Body of pancreas (tissue), 4 donors: ENCODE data around the gene ANTXRL. TPM values are rescaled to one million over a fixed set of nuclear protein-coding genes. Genes with fewer than 3 reads are reported as not detected.
"Not testable (repeated sequence)": the region's sequence is repeated elsewhere in the genome, so short reads cannot be mapped to it uniquely, and the experiment has no call there.

ENCODE experiments used
- ATAC-seq: fragments of 150-250 bp; one replicate; pipeline ENCODE4 v1.9.1; 2016
- DNase-seq, 4 donors: peaks; one replicate each; pipeline ENCODE4 v3.0.0-alpha.2; 2019
- H3K27ac ChIP-seq, 4 donors: fragments of 200-600 bp; sonication (generic); 1 replicate in 3 of 4; 2 replicates in 1 of 4; pipeline versions ENCODE4 v1.5.1 to v1.6.1; 2016 to 2019; ENCODE audit warnings: mild to moderate bottlenecking in 1 of 4, mixed read lengths in 1 of 4, moderate library complexity in 1 of 4
- H3K27me3 ChIP-seq, 2 donors: fragments of 200-600 bp; sonication (generic); one replicate each; pipeline ENCODE4 v1.6.0; 2016; ENCODE audit warnings: mild to moderate bottlenecking in 1 of 2
- H3K36me3 ChIP-seq, 2 donors: fragments of 200-600 bp; sonication (generic); replicated peaks in 1 of 2; 2 replicates each; pipeline ENCODE4 v1.5.1; 2016; ENCODE audit warnings: low read depth in 2 of 2; ENCODE audit not compliant: insufficient read depth in 1 of 2
- H3K4me1 ChIP-seq: fragments of 200-600 bp; sonication (generic); one replicate; pipeline ENCODE4 v1.6.0; 2016
- H3K4me3 ChIP-seq, 2 donors: fragments of 200-600 bp; sonication (generic); 1 replicate in 1 of 2; 2 replicates in 1 of 2; pipeline ENCODE4 v1.5.1; 2016 to 2019
- H3K9me3 ChIP-seq, 3 donors: fragments of 200-600 bp; sonication (generic); 1 replicate in 2 of 3; 2 replicates in 1 of 3; pipeline ENCODE4 v1.5.1; 2016
- POLR2A ChIP-seq, 3 donors: fragments of 450-650 bp; IDR thresholded peaks; one replicate each; pipeline ENCODE4 v1.6.1; 2016; ENCODE audit warnings: antibody characterized with exemption in 3 of 3, mild to moderate bottlenecking in 2 of 3
- WGBS, 2 donors: methylation state at CpG; one replicate each; pipeline ENCODE4 v1.1.5; 2017; 5-methylcytosine and 5-hydroxymethylcytosine counted together
- intact Hi-C: fragments of 100-400 bp; cut with DNase I; formaldehyde crosslinking; loops from one replicate; pipeline ENCODE4 v1.15.1; 2023
- total RNA-seq, 2 donors: library from RNA; depleted of rRNA; stranded (reverse); fragments of >200 nt; gene quantifications; one replicate each; pipeline ENCODE4 v1.1.0, GENCODE V29; 2016
- TF ChIP-seq, protein P1 (sequence below), 7 experiments: fragments of 450-650 bp in 4 of 7; fragments of 200-600 bp in 3 of 7; sonication (generic) in 3 of 7; IDR thresholded peaks; one replicate each; pipeline ENCODE4 v1.5.1; 2016 to 2019; ENCODE audit warnings: antibody characterized with exemption in 7 of 7

The ANTXRL gene
- total RNA-seq, 2 donors from 2014 or later: not detected

DNA sequence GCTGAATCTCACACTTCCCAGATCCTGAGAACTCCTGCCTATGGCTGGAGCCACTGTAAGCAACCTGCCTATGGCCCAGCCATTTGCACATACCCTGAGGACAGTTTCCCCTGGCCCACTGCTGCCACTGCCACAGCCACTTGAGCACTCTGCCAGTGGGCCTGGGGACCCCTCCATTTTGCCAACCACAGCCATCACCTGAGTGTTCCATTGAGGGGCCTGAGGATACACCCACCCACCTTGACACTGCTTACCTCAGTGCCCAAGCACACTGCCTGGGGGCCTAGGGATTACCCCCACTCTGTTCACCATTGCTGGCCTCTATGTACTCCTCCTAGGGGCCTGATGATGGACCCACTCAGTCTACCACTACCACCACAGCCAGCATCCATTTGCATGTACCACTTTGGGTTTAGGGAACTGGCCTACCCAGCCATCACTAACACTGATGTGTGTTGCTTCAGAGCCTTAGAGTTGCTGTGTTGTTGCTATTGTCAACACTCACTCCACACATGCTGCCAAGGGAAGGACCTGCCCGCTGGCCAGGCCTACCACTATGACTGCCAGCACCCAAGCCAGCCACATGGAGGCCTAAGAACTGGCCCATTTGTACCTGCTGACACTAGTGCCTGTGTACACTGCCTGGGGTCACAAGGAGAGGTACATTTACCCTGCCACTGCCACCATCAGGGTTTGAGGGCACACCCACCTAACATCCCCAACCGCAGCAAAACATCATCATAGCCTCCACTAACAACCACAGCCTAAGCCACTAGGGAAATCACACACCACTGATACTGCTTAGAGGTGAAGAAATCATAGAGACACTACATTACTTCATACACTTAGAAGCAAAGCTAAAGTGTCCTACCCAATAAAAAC lies 45.9 kb upstream of the ANTXRL start:
- 58 to 86% methylated on average over 1 to 2 of the region's 2 CpGs for WGBS, 2 donors
- Histone ChIP-seq H3K4me1 (no peaks in the 10 kb centered on the region), H3K9me3 (no peaks in the 10 kb centered on the region), H3K4me3 (no peak overlapping the region), H3K27ac (no peak overlapping the region), H3K27me3 (no peaks in the 10 kb centered on the region), H3K36me3 (no peaks in the 10 kb centered on the region)
- DNase-seq: no peak
- intact Hi-C loops: loop anchor here (10.0 kb wide), 1 partner anchor 54 kb away; no protein-coding TSS in a partner anchor
- no peak for ATAC-seq
- TF ChIP-seq, protein P1, sequence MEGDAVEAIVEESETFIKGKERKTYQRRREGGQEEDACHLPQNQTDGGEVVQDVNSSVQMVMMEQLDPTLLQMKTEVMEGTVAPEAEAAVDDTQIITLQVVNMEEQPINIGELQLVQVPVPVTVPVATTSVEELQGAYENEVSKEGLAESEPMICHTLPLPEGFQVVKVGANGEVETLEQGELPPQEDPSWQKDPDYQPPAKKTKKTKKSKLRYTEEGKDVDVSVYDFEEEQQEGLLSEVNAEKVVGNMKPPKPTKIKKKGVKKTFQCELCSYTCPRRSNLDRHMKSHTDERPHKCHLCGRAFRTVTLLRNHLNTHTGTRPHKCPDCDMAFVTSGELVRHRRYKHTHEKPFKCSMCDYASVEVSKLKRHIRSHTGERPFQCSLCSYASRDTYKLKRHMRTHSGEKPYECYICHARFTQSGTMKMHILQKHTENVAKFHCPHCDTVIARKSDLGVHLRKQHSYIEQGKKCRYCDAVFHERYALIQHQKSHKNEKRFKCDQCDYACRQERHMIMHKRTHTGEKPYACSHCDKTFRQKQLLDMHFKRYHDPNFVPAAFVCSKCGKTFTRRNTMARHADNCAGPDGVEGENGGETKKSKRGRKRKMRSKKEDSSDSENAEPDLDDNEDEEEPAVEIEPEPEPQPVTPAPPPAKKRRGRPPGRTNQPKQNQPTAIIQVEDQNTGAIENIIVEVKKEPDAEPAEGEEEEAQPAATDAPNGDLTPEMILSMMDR (IDR thresholded peaks at IDR 0.05): no peak
- TF ChIP-seq POLR2A (IDR thresholded peaks at IDR 0.05): no peak

DNA sequence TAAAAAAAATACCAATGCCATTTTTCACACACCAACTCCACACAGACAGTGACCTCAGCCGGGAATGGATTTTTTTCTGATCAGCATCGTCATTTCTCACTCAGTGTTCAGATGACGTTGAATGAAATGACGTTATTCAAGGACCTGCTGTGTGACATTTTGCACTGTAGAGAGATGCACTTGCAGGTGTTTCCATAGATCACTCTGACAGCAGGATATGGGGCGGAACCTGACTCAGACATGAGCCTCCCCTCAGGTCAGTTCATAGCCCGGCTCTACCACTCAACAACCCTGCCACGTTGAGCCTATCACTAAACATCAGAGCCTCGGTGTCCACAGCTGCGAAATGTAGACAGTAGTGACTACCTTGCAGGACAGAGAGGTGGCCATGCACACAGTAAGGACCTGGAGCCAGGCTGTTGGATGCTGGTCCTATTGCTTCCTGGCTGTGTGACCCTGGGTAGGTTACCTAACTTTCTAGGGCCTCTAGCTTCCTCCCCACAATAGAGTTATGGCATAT lies 41.4 kb upstream of the ANTXRL start:
- no peak overlapping the region for H3K27ac ChIP-seq
- no peaks in the 10 kb centered on the region for H3K36me3 ChIP-seq
- intact Hi-C loops: loop anchor here (10.0 kb wide), 1 partner anchor 49 kb away; no protein-coding TSS in a partner anchor
- H3K27me3 ChIP-seq: no peaks in the 10 kb centered on the region
- TF ChIP-seq POLR2A (IDR thresholded peaks at IDR 0.05): no peak
- TF ChIP-seq, protein P1 (IDR thresholded peaks at IDR 0.05): no peak
- no peak for DNase-seq
- 69 to 82% methylated on average over 7 to 9 of the region's 9 CpGs for WGBS, 2 donors
- H3K4me3 ChIP-seq: no peak overlapping the region
- H3K9me3 ChIP-seq: no peaks in the 10 kb centered on the region
- no peaks in the 10 kb centered on the region for H3K4me1 ChIP-seq
- no peak for ATAC-seq

DNA sequence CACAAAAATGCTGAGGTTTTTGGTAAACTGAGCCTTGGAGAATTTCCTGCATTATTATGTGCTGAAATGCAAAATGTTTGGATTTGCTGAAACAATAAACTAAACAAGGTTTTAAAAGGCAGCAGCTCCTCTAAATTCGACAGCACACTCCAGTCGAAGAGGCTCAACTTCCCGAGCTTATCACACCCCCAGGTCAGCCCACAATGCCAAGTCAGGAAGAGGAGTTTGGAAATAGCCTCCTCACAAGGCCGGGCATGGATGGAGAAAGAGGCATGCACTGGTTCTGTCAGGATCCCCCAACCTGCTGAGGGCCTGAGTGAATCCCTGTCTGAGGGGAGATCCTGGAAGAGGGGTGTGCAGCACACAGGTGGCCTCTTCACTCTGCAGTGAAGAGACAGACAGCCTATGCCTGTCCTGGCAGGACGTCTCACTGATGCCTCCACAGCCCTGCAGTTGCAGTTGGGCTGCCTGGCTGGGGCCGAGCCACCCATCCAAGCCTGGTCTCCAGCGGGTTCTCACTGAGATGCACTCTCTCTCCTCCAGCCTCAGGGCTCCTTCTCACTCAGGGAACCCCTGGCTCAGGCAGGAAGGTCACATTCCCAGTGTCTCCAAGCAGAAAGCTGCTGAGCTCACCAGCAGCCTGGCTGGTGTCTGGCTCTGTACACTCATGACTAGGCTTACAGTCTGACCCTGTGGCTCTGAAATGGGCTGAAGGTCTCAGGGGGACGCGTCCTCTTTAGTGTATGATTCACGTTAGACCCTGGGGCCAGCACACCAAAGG lies 40.2 kb upstream of the ANTXRL start:
- not testable (repeated sequence) for H3K36me3 ChIP-seq, H3K27ac ChIP-seq, H3K9me3 ChIP-seq, ATAC-seq, H3K27me3 ChIP-seq, H3K4me3 ChIP-seq, H3K4me1 ChIP-seq, DNase-seq
- 73 to 77% methylated on average over 7 to 10 of the region's 10 CpGs for WGBS, 2 donors
- intact Hi-C loops: loop anchor here (10.0 kb wide), 1 partner anchor 48 kb away; no protein-coding TSS in a partner anchor

DNA sequence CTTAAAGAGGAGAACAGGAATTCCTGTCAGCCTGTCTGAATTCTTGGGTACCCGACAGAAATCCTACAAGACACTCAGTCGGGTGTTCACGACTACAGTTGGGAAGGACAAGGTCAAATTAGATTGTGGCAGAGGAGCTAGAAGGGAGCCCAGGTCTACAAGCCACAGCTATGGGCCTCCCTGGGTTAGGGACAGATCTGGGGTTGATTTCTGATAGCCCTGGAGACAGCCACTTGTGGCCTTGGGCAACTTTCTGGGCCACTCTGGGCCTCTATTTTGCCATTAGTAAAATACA lies 39.7 kb upstream of the ANTXRL start:
- H3K9me3 ChIP-seq: no peaks in the 10 kb centered on the region
- H3K4me1 ChIP-seq: no peaks in the 10 kb centered on the region
- no peak for DNase-seq
- no peak for ATAC-seq
- H3K4me3 ChIP-seq: no peak overlapping the region
- intact Hi-C loops: loop anchor here (10.0 kb wide), 1 partner anchor 48 kb away; no protein-coding TSS in a partner anchor
- TF ChIP-seq POLR2A (IDR thresholded peaks at IDR 0.05): no peak
- TF ChIP-seq, protein P1 (IDR thresholded peaks at IDR 0.05): no peak
- H3K36me3 ChIP-seq: no peaks in the 10 kb centered on the region
- H3K27me3 ChIP-seq: no peaks in the 10 kb centered on the region
- 83 to 89% methylated on average over 1 to 3 of the region's 3 CpGs for WGBS, 2 donors
- no peak overlapping the region for H3K27ac ChIP-seq
